M059J (cell line): Measurements from ENCODE around the gene RYR3. TPM values are rescaled to one million over a fixed set of nuclear protein-coding genes. Genes with fewer than 3 reads are reported as not detected.

Experiments
- DNase-seq: peaks from one replicate; pipeline ENCODE4 v3.0.0-alpha.2; 2012; ENCODE audit warnings: low read depth
- total RNA-seq: library from RNA; depleted of rRNA; stranded (reverse); fragments of >200 nt; shearing (Covaris generic); gene quantifications from 2 replicates; pipeline ENCODE4 v1.2.3, GENCODE V29; 2014; rRNA removed

The RYR3 gene
- total RNA-seq, 1 experiment from 2014 or later = not detected

DNA sequence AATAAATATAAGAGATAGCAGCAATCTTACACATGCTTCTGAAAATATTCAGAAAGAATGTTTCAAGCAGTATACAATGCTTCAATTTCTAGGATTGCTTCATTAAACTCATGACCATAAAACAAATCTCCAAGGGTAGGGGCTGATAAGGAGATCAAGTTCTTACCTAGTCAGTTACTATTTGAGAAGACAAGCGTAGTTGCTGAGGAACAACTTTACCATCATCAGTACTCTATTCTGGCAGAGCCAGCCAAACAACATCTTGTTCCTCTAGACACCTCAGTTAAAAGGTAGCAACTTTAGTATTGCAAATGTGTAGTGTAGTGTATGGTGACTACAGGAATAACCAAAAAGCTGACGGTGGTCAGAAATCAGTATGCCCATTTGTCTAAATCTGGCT lies 572.2 kb downstream of the RYR3 start:
- no peak for DNase-seq

- peak; percentile 2 for DNase-seq
These were observed 577.4 kb downstream of the RYR3 start for GRCh38 chr15:33888176-33888575.

DNA sequence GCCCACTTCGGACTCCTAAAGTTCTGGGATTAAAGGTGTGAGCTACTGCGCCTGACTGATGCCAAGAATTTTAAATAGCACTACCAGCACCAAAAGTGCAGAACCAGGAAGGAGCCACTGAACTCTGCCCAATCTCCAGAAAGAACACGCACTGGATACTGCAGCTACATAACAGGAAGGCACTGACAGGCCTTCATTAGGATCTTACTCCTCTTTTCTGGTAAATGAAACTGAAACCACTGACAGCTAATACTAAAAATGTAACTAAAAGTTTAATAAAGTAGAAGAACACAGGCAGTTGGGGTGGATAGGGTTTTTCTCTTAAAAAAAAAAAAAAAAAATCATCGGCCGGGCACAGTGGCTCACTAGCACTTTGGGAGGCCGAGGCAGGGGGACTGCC lies 583.4 kb downstream of the RYR3 start:
- no peak for DNase-seq

GRCh38 chr15:33902043-33902442 lies 591.3 kb downstream of the RYR3 start:
- DNase-seq = no peak

DNA sequence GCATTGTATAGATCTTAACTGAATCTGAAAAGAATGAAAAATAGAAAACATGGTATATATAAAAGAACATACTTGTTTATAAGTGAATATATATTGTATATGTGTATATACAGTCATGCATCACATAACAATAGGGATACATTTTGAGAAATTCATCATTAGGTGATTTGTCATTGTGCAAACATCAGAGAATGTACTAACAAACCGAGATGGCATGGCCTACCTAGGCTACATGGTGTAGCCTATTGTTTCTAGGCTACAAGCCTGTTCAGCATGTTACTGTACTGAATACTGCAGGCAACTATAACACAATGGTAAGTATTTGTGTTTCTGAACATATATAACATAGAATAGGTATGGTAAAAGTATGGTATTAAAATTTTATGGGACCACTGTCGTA lies 592.9 kb downstream of the RYR3 start:
- no peak for DNase-seq

GRCh38 chr15:33907326-33907725 lies 596.6 kb downstream of the RYR3 start:
- no peak for DNase-seq

DNA sequence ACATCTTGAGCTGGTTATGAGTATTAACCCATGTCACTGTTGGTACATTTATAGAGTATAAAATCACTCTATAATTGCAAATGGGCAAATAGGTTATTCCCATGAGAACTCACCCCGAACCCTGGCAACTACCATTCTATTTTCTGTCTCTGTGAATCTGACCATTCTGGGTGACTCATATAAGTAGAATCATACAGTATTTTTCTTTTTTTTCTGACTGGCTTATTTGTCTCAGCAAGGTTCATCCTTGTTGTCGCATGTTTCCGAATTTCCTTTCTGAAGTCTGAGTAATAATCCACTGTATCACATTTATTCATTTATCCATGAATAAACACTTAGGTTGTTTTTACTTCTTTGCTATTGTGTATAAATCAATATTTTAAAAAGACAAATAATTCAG lies 597.6 kb downstream of the RYR3 start:
- peak; percentile 7 for DNase-seq

DNA sequence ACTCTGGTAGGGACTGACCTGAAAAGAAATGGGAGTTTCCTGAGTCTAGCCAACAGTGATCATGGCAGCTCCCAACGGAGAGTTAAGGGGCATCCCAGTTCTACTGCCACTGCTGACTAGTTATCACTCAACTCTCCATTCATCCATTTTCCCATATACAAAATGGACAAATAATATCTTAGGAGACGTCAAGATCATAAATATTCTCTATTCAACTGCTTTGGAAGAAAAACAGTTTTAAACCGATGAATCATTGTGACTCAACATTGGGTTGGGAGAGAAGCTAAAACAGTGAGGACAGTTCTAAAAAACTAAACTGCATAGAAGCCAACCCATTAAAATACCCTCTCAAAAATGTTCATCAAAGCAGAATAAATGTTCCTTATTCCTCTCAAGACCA lies 600.0 kb downstream of the RYR3 start:
- DNase-seq = peak; percentile 68

DNA sequence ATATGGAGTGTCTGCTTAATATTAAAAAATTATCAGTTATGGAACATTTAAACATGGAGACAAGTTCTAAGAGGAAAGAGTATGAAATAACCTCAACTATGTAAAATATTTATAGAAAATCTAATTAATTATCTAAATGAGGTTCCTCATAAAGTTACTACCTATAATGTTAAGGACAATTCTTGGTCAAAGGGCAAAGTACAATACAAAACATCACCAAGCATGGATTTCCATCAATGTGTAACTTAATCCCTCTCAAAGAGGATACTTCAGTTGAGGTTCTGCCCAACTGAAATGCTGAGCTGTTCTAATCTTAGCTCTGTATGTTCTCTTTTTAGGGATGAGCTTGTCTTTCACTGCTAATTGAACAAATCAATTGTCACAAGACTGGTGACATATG lies 601.6 kb downstream of the RYR3 start:
- DNase-seq = no peak

DNA sequence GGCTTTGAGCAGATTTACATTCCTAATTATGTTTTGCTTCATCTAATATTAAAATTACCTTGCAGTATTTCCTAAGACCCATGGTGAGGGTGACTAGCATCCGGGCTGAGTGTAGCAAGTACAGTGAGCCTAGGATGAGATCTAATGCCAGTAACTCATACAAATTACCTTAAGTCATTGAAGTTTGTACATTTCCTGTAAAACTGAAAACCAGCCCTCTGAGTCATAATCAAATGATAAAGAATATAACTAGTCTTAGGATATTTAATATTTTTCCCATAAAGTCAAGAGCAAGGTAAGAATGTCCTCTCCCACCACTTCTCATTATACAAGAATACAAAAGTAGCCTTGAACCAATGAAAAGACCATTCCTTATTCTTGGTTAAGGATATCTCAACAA lies 602.7 kb downstream of the RYR3 start:
- peak; percentile 6 for DNase-seq

Other genes with a start within 250 kb of the RYR3 start
- gene FMN1, start 116.3 kb upstream of the RYR3 start, total RNA-seq = 5.3 and 7.7 TPM in 2 replicates